Keratinocyte (primary cell): ENCODE results near the gene RNU1-2. TPM values are rescaled to one million over a fixed set of nuclear protein-coding genes. Genes with fewer than 3 reads are reported as not detected.
"Not testable (repeated sequence)": the region's sequence is repeated elsewhere in the genome, so short reads cannot be mapped to it uniquely, and the experiment has no call there.

Experiments
- DNase-seq: peaks from one replicate; pipeline ENCODE4 v3.0.0-alpha.2; 2011; ENCODE audit warnings: low read depth, missing footprints, low spot score
- FAIRE-seq: peaks from 2 replicates; lab custom pipeline; 2011; peaks lifted over from hg19 to GRCh38; lab: Jason Lieb, UNC
- H2AFZ ChIP-seq: 2 replicates; pipeline ENCODE4 v1.6.0; 2012; ENCODE audit warnings: low read length, control low read depth, inconsistent platforms; ENCODE audit not compliant: control insufficient read depth
- H3K27ac ChIP-seq: 2 replicates; pipeline ENCODE4 v1.5.1; 2011; ENCODE audit warnings: low read length; ENCODE audit not compliant: control insufficient read depth, insufficient read depth
- H3K27me3 ChIP-seq: 3 replicates; pipeline ENCODE4 v1.6.0; 2011; ENCODE audit warnings: low read length; ENCODE audit not compliant: control insufficient read depth, insufficient read depth; ENCODE audit errors: extremely low read depth
- H3K36me3 ChIP-seq, 2 experiments: 2 replicates in 1 of 2; 3 replicates in 1 of 2; pipeline ENCODE4 v1.5.1; 2011; ENCODE audit warnings: low read length in 2 of 2, mild to moderate bottlenecking in 1 of 2; ENCODE audit not compliant: control insufficient read depth in 2 of 2, insufficient read depth in 2 of 2; ENCODE audit errors: extremely low read depth in 1 of 2
- H3K4me1 ChIP-seq: 3 replicates; pipeline ENCODE4 v1.5.1; 2011; ENCODE audit warnings: low read length; ENCODE audit not compliant: control insufficient read depth, insufficient read depth; ENCODE audit errors: extremely low read depth
- H3K4me2 ChIP-seq: 3 replicates; pipeline ENCODE4 v1.6.0; 2011; ENCODE audit warnings: low read depth, low read length; ENCODE audit not compliant: control insufficient read depth, insufficient read depth; ENCODE audit errors: extremely low read depth
- H3K4me3 ChIP-seq, 3 experiments: fragments of 200-600 bp in 1 of 3; sonication (generic) in 1 of 3; 2 replicates in 2 of 3; 3 replicates in 1 of 3; pipeline ENCODE4 v1.5.1; 2011 to 2016; ENCODE audit warnings: low read length in 3 of 3, mild to moderate bottlenecking in 3 of 3, control low read depth in 2 of 3, inconsistent platforms in 1 of 3, low read depth in 1 of 3, mixed read lengths in 1 of 3, mixed run types in 1 of 3, moderate library complexity in 1 of 3; ENCODE audit not compliant: control insufficient read depth in 2 of 3, insufficient read depth in 2 of 3; ENCODE audit errors: extremely low read depth in 1 of 3
- H3K79me2 ChIP-seq: 2 replicates; pipeline ENCODE4 v1.6.0; 2012; ENCODE audit warnings: low read length; ENCODE audit not compliant: control insufficient read depth, insufficient read depth
- H3K9ac ChIP-seq: 3 replicates; pipeline ENCODE4 v1.6.0; 2011; ENCODE audit warnings: low read length; ENCODE audit not compliant: control insufficient read depth, insufficient read depth; ENCODE audit errors: extremely low read depth
- H3K9me1 ChIP-seq: 3 replicates; pipeline ENCODE4 v1.6.0; 2011; ENCODE audit warnings: low read length; ENCODE audit not compliant: control insufficient read depth, insufficient read depth; ENCODE audit errors: extremely low read depth
- H3K9me3 ChIP-seq: 2 replicates; pipeline ENCODE4 v1.5.1; 2012; ENCODE audit warnings: low read depth, low read length; ENCODE audit not compliant: control insufficient read depth
- H4K20me1 ChIP-seq: 3 replicates; pipeline ENCODE4 v1.6.0; 2011; ENCODE audit warnings: low read length; ENCODE audit not compliant: control insufficient read depth, insufficient read depth; ENCODE audit errors: extremely low read depth
- CTCF ChIP-seq, 3 experiments: IDR thresholded peaks in 1 of 3; conservative IDR thresholded peaks in 1 of 3; optimal IDR thresholded peaks in 1 of 3; 2 replicates in 2 of 3; 3 replicates in 1 of 3; pipeline versions ENCODE3 to v1.5.1; 2011; ENCODE audit warnings: low read length in 3 of 3, mild to moderate bottlenecking in 3 of 3, moderate library complexity in 2 of 3, control low read depth in 1 of 3, inconsistent platforms in 1 of 3; ENCODE audit not compliant: insufficient read depth in 2 of 3; ENCODE audit errors: extremely low read depth in 1 of 3
- EZH2 ChIP-seq: IDR thresholded peaks from one replicate; pipeline ENCODE4 v1.6.1; 2012; ENCODE audit warnings: inconsistent platforms, mild to moderate bottlenecking, low read length, moderate library complexity
- dilution Hi-C: fragments of 300-500 bp; cut with MboI; formaldehyde crosslinking; loops from one replicate; pipeline ENCODE4 v1.7.0; 2020; ENCODE audit warnings: low sequenced_read_pairs; ENCODE audit not compliant: extremely low pct_ligation_motif_present
- polyA plus RNA-seq, 5 experiments: library from polyadenylated mRNA; depleted of rRNA in 3 of 5; stranded (reverse) in 3 of 5; stranded (forward) in 1 of 5; unstranded in 1 of 5; fragments of >200 nt; gene quantifications; 1 replicate in 1 of 5; 2 replicates in 3 of 5; 3 replicates in 1 of 5; pipeline versions ENCODE4 v1.2.1 to v1.2.3, GENCODE V29; 2011 to 2012; ENCODE audit warnings: missing spikeins in 2 of 5, low read depth in 1 of 5, low replicate concordance in 1 of 5

Gene RNU1-2
- polyA plus RNA-seq, 1 donor (not counting 4 experiments of a cell fraction or from before 2014, with no cell fraction given): 67.0 TPM

- Histone ChIP-seq H3K9ac (peak overlapping the region; percentile 83), H2AFZ (peak overlapping the region; percentile 99), H3K4me2 (peak overlapping the region; percentile 84), H3K27ac (peak overlapping the region; percentile 36), H3K4me1 (peaks cover 15% of the 10 kb centered on the region), H3K79me2 (no peaks in the 10 kb centered on the region), H3K9me3 (no peaks in the 10 kb centered on the region), H4K20me1 (no peaks in the 10 kb centered on the region), H3K27me3 (no peaks in the 10 kb centered on the region), H3K9me1 (no peaks in the 10 kb centered on the region), H3K4me3 (peak overlapping the region; percentile 58 to 89 (median 78)), H3K36me3 (no peaks in the 10 kb centered on the region)
- dilution Hi-C loops: no loop called here
- no peak for FAIRE-seq
- peak; percentile 84 for DNase-seq
- TF ChIP-seq EZH2 (no peak), CTCF (optimal IDR thresholded peaks at IDR 0.05 in 1 of 3, IDR thresholded peaks at IDR 0.05 in 1 of 3, conservative IDR thresholded peaks at IDR 0.05 in 1 of 3; ENCODE audit: extremely low read depth in 1 of 3, insufficient read depth in 2 of 3, low read length in 3 of 3) (peak in 2 of 3 experiments; percentile 4 to 41)
Observed at GRCh38 chr1:16913833-16914662, 18.3 kb downstream of the RNU1-2 start.

GRCh38 chr1:16914928-16915626, 19.3 kb downstream of the RNU1-2 start:
- dilution Hi-C loops, H3K27me3 ChIP-seq, H2AFZ ChIP-seq, DNase-seq, H3K36me3 ChIP-seq, H3K9me3 ChIP-seq, H3K9me1 ChIP-seq, H3K79me2 ChIP-seq, H4K20me1 ChIP-seq: not testable (repeated sequence)
- peak overlapping the region; percentile 84 for H3K4me2 ChIP-seq
- peak overlapping the region; percentile 83 for H3K9ac ChIP-seq
- H3K4me3 ChIP-seq: peak overlapping the region; percentile 58 to 89 (median 78)
- peak overlapping the region; percentile 8 for H3K27ac ChIP-seq
- peaks cover 15% of the 10 kb centered on the region for H3K4me1 ChIP-seq
- peak; percentile 48 for FAIRE-seq
